Measurements from ENCODE around the gene PPARA. TPM values are rescaled to one million over a fixed set of nuclear protein-coding genes. Genes with fewer than 3 reads are reported as not detected.
A peak's percentile ranks its signal among the peaks of the same experiment; 100 is the strongest.
"Not testable (repeated sequence)": the region's sequence is repeated elsewhere in the genome, so short reads cannot be mapped to it uniquely, and the experiment has no call there.

PPARA gene
- total and polyA plus RNA-seq, 5 donors, result 22.9 to 85.2 (median 71.4) TPM

- Histone ChIP-seq H3K4me3 (ENCODE audit: low read length) (no peak overlapping the region), H3K9me3 (ENCODE audit: control insufficient read depth, low read length) (no peaks in the 10 kb centered on the region), H3K27me3 (ENCODE audit: control insufficient read depth, insufficient read depth) (no peaks in the 10 kb centered on the region), H3K4me1 (ENCODE audit: control insufficient read depth, insufficient read depth, low read length) (peaks cover 5% of the 10 kb centered on the region), H3K27ac (ENCODE audit: low read length) (no peak overlapping the region)
- DNase-seq (peak in 2 of 3 donors; percentile 54 to 57), ATAC-seq (no peak)
- WGBS, result 80% methylated on average over 14 of the region's 14 CpGs
- intact Hi-C loops (cut with DNase I), result no loop called here
Observed at GRCh38 chr22:46138058-46138797, 12.1 kb upstream of the PPARA start.

- H3K4me3 ChIP-seq (ENCODE audit: low read length); H3K27me3 ChIP-seq (ENCODE audit: control insufficient read depth, insufficient read depth); intact Hi-C loops (cut with DNase I); H3K4me1 ChIP-seq (ENCODE audit: control insufficient read depth, insufficient read depth, low read length); H3K9me3 ChIP-seq (ENCODE audit: control insufficient read depth, low read length): not testable (repeated sequence)
- 24% methylated on average over 9 of the region's 9 CpGs for WGBS
- ATAC-seq (peak; percentile 70 to 74), DNase-seq (peak; percentile 59 to 82 (median 81))
- peak overlapping the region; percentile 40 for H3K27ac ChIP-seq (ENCODE audit: low read length)
Observed at GRCh38 chr22:46139417-46139816, 10.9 kb upstream of the PPARA start.

DNA sequence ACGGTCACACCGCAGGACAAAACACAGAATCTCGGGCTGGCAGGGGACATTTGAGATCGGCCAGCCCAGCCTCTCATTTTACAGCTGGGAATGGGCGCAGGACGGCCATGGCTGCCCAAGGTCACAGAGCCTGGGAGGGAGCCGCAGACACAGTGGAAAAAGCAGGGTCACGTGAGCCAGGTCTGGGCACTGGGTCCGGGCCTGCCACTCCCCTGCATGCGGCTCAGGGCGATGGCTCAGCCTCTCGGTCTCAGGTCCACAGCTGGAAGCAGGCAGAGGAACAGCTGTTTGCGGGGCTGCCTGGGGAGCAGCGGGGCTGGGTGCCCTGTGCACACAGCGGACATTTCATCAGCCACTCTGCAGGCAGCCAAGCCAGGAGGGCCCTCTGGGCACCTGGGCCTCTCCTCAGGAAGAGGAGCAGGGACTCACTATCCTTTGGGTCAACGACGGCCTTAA, 10.4 kb upstream of the PPARA start:
- Histone ChIP-seq H3K9me3 (ENCODE audit: control insufficient read depth, low read length) (no peaks in the 10 kb centered on the region), H3K4me3 (ENCODE audit: low read length) (no peak overlapping the region), H3K27me3 (ENCODE audit: control insufficient read depth, insufficient read depth) (no peaks in the 10 kb centered on the region), H3K4me1 (ENCODE audit: control insufficient read depth, insufficient read depth, low read length) (peaks cover 5% of the 10 kb centered on the region), H3K27ac (ENCODE audit: low read length) (peak overlapping the region; percentile 40)
- intact Hi-C loops (cut with DNase I), result loop anchor here in 2 of 4 donors (10.0 kb wide), 2 partner anchors 95 to 115 kb away; partner anchors contain the start of gene CDPF1 (in 1 of the 2)
- ATAC-seq, result peak; percentile 65 to 75
- 48% methylated on average over 17 of the region's 17 CpGs for WGBS
- peak; percentile 64 to 83 (median 83) for DNase-seq

- no peaks in the 10 kb centered on the region for H3K9me3 ChIP-seq (ENCODE audit: control insufficient read depth, low read length)
- DNase-seq (peak in 1 of 3 donors; percentile 16), ATAC-seq (no peak)
- no peaks in the 10 kb centered on the region for H3K27me3 ChIP-seq (ENCODE audit: control insufficient read depth, insufficient read depth)
- intact Hi-C loops (cut with DNase I), result loop anchor here in 2 of 4 donors (10.0 kb wide), 2 partner anchors 94 to 114 kb away; partner anchors contain the start of gene CDPF1 (in 1 of the 2)
- 88% methylated on average over 16 of the region's 16 CpGs for WGBS
- no peak overlapping the region for H3K27ac ChIP-seq (ENCODE audit: low read length)
- no peak overlapping the region for H3K4me3 ChIP-seq (ENCODE audit: low read length)
- peaks cover 5% of the 10 kb centered on the region for H3K4me1 ChIP-seq (ENCODE audit: control insufficient read depth, insufficient read depth, low read length)
Observed at GRCh38 chr22:46140989-46141928, 9.1 kb upstream of the PPARA start.

GRCh38 chr22:46142548-46143490, 7.5 kb upstream of the PPARA start:
- WGBS, result 82% methylated on average over 14 of the region's 14 CpGs
- no peaks in the 10 kb centered on the region for H3K9me3 ChIP-seq (ENCODE audit: control insufficient read depth, low read length)
- peaks cover 5% of the 10 kb centered on the region for H3K4me1 ChIP-seq (ENCODE audit: control insufficient read depth, insufficient read depth, low read length)
- DNase-seq (no peak), ATAC-seq (no peak)
- intact Hi-C loops (cut with DNase I), result loop anchor here in 2 of 4 donors (10.0 kb wide), 2 partner anchors 92 to 112 kb away; partner anchors contain the start of gene CDPF1 (in 1 of the 2)
- no peak overlapping the region for H3K4me3 ChIP-seq (ENCODE audit: low read length)
- H3K27me3 ChIP-seq (ENCODE audit: control insufficient read depth, insufficient read depth), result no peaks in the 10 kb centered on the region
- no peak overlapping the region for H3K27ac ChIP-seq (ENCODE audit: low read length)

DNA sequence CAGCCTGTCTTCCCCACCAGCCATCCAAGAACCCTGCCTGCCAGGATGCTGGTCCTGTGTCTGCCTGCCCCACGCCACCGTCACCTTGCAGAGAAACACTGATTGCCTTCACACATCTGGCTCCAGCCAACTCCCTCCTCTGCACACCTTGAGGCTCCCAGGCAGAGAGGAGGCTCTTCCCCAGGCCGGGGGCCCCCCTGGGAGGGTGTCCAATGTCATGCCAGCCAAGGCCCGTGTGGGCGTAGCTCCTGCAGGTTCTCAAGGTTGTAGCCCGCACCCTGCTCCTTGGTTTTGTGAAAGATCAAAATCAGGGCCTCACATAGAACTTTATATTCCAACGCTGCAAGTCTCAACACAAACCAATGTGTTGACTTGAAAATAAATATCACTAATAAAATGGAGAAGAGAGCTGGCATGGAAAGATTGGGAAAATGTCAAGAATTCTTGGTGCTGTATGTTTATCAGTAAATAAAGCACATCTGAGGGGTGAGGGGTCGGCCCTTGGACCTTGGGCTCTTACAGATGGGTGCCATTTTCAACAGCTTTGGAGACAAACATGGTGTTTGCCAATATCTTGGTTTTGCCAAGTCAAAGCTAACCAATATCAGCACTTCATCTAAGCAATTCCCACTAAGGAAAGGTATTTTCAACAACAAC, 6.7 kb upstream of the PPARA start:
- no peaks in the 10 kb centered on the region for H3K9me3 ChIP-seq (ENCODE audit: control insufficient read depth, low read length)
- DNase-seq (no peak), ATAC-seq (no peak)
- intact Hi-C loops (cut with DNase I), result loop anchor here in 2 of 4 donors (10.0 kb wide), 2 partner anchors 91 to 111 kb away; partner anchors contain the start of gene CDPF1 (in 1 of the 2)
- no peaks in the 10 kb centered on the region for H3K27me3 ChIP-seq (ENCODE audit: control insufficient read depth, insufficient read depth)
- no peak overlapping the region for H3K27ac ChIP-seq (ENCODE audit: low read length)
- H3K4me1 ChIP-seq (ENCODE audit: control insufficient read depth, insufficient read depth, low read length), result peaks cover 5% of the 10 kb centered on the region
- H3K4me3 ChIP-seq (ENCODE audit: low read length), result no peak overlapping the region
- 84% methylated on average over 8 of the region's 8 CpGs for WGBS

GRCh38 chr22:46145361-46145851, 4.9 kb upstream of the PPARA start:
- H3K9me3 ChIP-seq (ENCODE audit: control insufficient read depth, low read length), result no peaks in the 10 kb centered on the region
- DNase-seq, result peak in 1 of 3 donors; percentile 56
- H3K4me1 ChIP-seq (ENCODE audit: control insufficient read depth, insufficient read depth, low read length), result peaks cover 3% of the 10 kb centered on the region
- H3K4me3 ChIP-seq (ENCODE audit: low read length), result no peak overlapping the region
- no peaks in the 10 kb centered on the region for H3K27me3 ChIP-seq (ENCODE audit: control insufficient read depth, insufficient read depth)
- WGBS, result 87% methylated on average over 14 of the region's 14 CpGs
- no peak for ATAC-seq
- intact Hi-C loops (cut with DNase I), result loop anchor here in 2 of 4 donors (10.0 kb wide), 2 partner anchors 89 to 109 kb away; partner anchors contain the start of gene CDPF1 (in 1 of the 2)
- no peak overlapping the region for H3K27ac ChIP-seq (ENCODE audit: low read length)

- intact Hi-C loops (cut with DNase I), result loop anchor here in 2 of 4 donors (10.0 kb wide), 2 partner anchors 89 to 109 kb away; partner anchors contain the start of gene CDPF1 (in 1 of the 2)
- ATAC-seq, result no peak
- Histone ChIP-seq H3K27ac (ENCODE audit: low read length) (no peak overlapping the region), H3K4me1 (ENCODE audit: control insufficient read depth, insufficient read depth, low read length) (peaks cover 3% of the 10 kb centered on the region), H3K27me3 (ENCODE audit: control insufficient read depth, insufficient read depth) (no peaks in the 10 kb centered on the region), H3K4me3 (ENCODE audit: low read length) (no peak overlapping the region), H3K9me3 (ENCODE audit: control insufficient read depth, low read length) (no peaks in the 10 kb centered on the region)
- no peak for DNase-seq
- 89% methylated on average over 11 of the region's 11 CpGs for WGBS
Observed at GRCh38 chr22:46145896-46146295, 4.4 kb upstream of the PPARA start.

DNA sequence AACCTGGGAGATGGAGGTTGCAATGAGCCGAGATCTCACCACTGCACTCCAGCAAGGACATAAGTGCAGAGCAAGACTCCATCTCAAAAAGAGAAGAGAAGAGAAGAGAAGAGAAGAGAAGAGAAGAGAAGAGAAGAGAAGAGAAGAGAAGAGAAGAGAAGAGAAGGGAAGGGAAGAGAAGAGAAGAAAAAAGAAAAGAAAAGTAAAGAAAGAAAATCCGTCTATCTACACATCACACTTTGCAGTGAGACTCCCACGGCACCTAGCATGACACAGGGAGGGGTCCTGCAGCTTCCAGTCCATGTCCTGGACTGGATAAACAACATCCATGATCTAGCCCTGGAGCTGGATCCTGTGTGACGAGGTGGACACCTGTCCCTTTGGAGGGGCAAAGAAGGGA, 4.0 kb upstream of the PPARA start:
- no peaks in the 10 kb centered on the region for H3K27me3 ChIP-seq (ENCODE audit: control insufficient read depth, insufficient read depth)
- WGBS, result 85% methylated on average over 4 of the region's 4 CpGs
- intact Hi-C loops (cut with DNase I), result loop anchor here in 2 of 4 donors (10.0 kb wide), 2 partner anchors 88 to 108 kb away; partner anchors contain the start of gene CDPF1 (in 1 of the 2)
- H3K4me1 ChIP-seq (ENCODE audit: control insufficient read depth, insufficient read depth, low read length), result peaks cover 3% of the 10 kb centered on the region
- no peaks in the 10 kb centered on the region for H3K9me3 ChIP-seq (ENCODE audit: control insufficient read depth, low read length)
- no peak overlapping the region for H3K27ac ChIP-seq (ENCODE audit: low read length)
- H3K4me3 ChIP-seq (ENCODE audit: low read length), result no peak overlapping the region
- DNase-seq (no peak), ATAC-seq (no peak)

Measured in right cardiac atrium (tissue), 5 donors.